Measurements from ENCODE around the gene INMT.

INMT gene

GRCh38 chr7:30789334-30789711, 37.4 kb downstream of the INMT start:
- no peak for DNase-seq

- no peak for DNase-seq
Measured at GRCh38 chr7:30790356-30790755, 38.4 kb downstream of the INMT start.

GRCh38 chr7:30791114-30791513, 39.2 kb downstream of the INMT start:
- DNase-seq: no peak

- no peak for DNase-seq
Measured at GRCh38 chr7:30795161-30795948, 43.4 kb downstream of the INMT start.

GRCh38 chr7:30796105-30796869, 44.4 kb downstream of the INMT start:
- DNase-seq: no peak

- DNase-seq: no peak
Measured at GRCh38 chr7:30797176-30798040, 45.5 kb downstream of the INMT start.

GRCh38 chr7:30799206-30799975, 47.5 kb downstream of the INMT start:
- no peak for DNase-seq

- no peak for DNase-seq
Measured at GRCh38 chr7:30799976-30800661, 48.2 kb downstream of the INMT start.

- DNase-seq: peak; percentile 41
Measured at GRCh38 chr7:30800785-30801252, 48.9 kb downstream of the INMT start.

- DNase-seq: no peak
Measured at GRCh38 chr7:30802812-30803211, 50.9 kb downstream of the INMT start.

- no peak for DNase-seq
Measured at GRCh38 chr7:30804078-30804661, 52.2 kb downstream of the INMT start.

- no peak for DNase-seq
Measured at GRCh38 chr7:30805081-30805691, 53.3 kb downstream of the INMT start.

GRCh38 chr7:30805931-30806330, 54.0 kb downstream of the INMT start:
- DNase-seq: no peak

Data from stimulated activated CD8-positive, alpha-beta memory T cell treated with anti-CD3 and anti-CD28 coated beads, Interleukin-4, amount 100 ng/mL, for 48 hours (primary cell).